Activated gamma-delta T cell (primary cell): ENCODE results near the gene CCNG2.

Experiments
- DNase-seq: peaks from one replicate; lab custom pipeline; 2025; lab: John Stamatoyannopoulos, UW

The CCNG2 gene

DNA sequence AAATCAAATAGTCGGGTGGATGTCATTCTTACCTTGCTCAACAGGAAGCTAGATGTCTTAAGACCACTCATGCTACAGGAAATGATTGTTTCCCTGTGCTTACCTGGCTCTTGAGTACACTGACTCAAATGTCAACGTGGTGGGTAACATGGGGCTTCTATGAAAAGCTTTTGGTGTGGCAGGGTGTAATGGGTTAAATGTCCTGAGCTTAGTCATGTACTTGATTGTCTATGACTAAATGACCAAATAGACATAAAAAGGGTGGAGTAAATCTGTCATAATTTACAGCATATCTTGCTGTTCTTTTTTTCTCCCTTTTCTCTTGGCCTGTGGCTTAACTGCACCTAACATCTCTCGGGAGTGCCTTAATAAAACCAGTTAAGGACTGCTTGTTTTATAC lies 44.9 kb downstream of the CCNG2 start:
- no peak for DNase-seq

DNA sequence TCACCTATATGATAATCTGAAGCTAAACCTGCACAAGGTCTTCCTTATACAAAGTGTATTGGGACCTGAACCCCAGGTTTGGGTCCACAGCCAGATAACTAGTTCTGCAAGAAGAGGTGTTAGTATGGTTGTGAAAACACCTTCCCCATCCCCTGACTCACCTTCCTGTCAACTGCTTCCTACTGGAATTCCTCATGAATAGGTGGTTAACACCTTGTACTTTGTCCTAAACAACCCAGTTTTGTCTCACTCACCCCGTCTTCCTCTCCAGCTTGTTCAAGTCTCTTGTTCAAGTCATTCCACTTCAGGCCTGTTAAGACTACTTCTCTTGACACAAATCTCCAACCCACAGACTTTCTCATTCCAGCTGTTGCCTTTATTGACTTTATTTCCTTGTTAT lies 45.5 kb downstream of the CCNG2 start:
- DNase-seq, result no peak

GRCh38 chr4:77203380-77204197 lies 46.6 kb downstream of the CCNG2 start:
- DNase-seq, result no peak

DNA sequence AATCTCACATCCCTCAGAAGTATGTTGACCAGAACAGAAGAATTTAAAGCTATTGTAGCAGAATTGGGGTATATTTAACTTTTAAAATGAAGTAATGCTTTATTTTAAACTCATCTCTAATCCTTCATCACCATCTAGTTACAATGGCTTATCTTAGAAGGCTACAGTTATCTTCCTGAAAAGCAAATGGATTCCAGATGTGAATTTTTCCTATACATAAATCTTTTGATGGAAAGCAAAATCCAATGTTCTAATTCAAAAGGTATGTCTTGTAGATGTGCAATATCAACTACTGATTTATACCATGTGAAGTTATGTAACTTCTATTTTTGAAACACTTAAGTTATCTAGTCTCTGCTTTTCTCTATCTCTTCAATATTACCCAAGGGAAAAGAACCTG lies 47.6 kb downstream of the CCNG2 start:
- no peak for DNase-seq

DNA sequence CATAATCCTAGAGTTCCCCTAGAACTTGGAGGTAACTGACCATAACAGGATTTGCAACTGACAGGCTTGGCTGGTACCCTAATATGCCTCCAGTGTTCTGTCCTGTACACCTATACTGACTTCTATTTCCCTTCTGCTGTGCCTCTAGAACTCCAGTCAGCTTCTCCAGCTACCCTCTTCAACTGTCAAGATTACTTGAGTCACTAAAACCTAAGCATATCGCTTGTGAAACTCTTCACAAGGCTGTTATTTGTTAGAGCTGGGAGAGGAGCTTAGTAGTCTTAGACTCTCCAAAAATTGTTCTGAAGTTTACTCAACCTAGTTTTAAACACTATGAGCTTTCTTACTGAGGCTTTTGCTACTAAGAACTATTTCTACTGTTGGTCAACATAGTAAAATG lies 52.0 kb downstream of the CCNG2 start:
- no peak for DNase-seq

DNA sequence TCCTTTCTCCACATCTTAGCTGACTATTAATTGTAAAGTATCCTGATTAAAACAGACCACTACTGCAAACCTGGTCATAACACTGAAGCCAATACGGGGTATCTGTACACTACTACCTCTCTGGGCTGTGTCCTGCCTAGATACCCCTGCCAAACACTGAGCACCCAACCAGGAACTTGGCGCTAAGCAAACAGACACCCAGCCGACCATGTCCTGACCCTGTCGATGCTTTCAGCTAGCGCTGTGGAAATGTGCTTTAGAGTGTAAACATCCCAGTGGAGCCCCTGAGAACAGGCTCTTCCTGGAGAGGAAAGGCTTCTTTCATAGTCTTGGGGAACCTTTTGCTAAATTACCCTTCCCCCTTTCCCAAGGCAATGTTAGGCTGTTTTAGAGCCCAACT lies 52.9 kb downstream of the CCNG2 start:
- DNase-seq, result no peak

GRCh38 chr4:77215107-77215506 lies 58.1 kb downstream of the CCNG2 start:
- no peak for DNase-seq

GRCh38 chr4:77217526-77217925 lies 60.5 kb downstream of the CCNG2 start:
- no peak for DNase-seq

- DNase-seq, result no peak
Observed at GRCh38 chr4:77219266-77219665, 62.3 kb downstream of the CCNG2 start.
